ENCODE measurements around the gene DNAJC5G. TPM values are rescaled to one million over a fixed set of nuclear protein-coding genes. Genes with fewer than 3 reads are reported as not detected.
A peak's percentile ranks its signal among the peaks of the same experiment; 100 is the strongest.
"Not testable (repeated sequence)": the region's sequence is repeated elsewhere in the genome, so short reads cannot be mapped to it uniquely, and the experiment has no call there.

DNAJC5G gene
- total and polyA plus RNA-seq, 11 donors: 0.11 to 3.3 (median 1.2) TPM

GRCh38 chr2:27298391-27299080 lies 23.3 kb downstream of the DNAJC5G start:
- peaks cover 0 to 56% (median 17%) of the 10 kb centered on the region in 12 donors for H3K4me1 ChIP-seq
- H3K36me3 ChIP-seq: peaks cover 0 to 45% (median 7%) of the 10 kb centered on the region in 9 donors
- ATAC-seq (peak in 3 of 4 donors; percentile 10 to 23 (median 12)), DNase-seq (peak in 1 of 5 donors; percentile 27)
- TF ChIP-seq POLR2A (IDR thresholded peaks at IDR 0.05) (no peak), CTCF (IDR thresholded peaks at IDR 0.05) (no peak)
- WGBS, 4 donors: 62 to 78% (median 73%) methylated on average over 16 to 18 of the region's 18 CpGs
- no peaks in the 10 kb centered on the region for H3K27me3 ChIP-seq
- no peak overlapping the region for H3K4me3 ChIP-seq
- intact Hi-C loops (cut with DNase I): loop anchor here in 1 of 10 donors (5.0 kb wide), 1 partner anchor 46 kb away; no protein-coding TSS in a partner anchor
- no peaks in the 10 kb centered on the region for H3K9me3 ChIP-seq
- no peak overlapping the region for H3K27ac ChIP-seq

DNA sequence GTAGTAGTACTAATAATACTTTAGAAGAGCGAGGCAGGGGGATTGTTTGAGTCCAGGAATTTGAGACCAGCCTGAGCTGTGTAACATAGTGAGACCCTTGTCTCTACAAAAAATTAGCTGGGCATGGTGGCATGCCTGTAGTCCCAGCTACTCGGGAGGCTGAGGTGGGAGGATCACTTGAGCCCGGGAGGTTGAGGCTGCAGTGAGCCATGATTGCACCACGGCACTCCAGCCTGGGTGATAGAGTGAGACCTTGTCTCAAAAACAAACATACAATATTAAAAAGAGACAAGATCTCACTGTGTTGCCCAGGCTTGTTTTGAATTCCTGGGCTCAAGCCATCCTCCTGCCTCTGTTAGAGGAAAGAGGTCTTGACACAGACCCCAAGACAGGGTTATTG lies 25.4 kb downstream of the DNAJC5G start:
- H3K36me3 ChIP-seq: peaks cover 0 to 61% (median 10%) of the 10 kb centered on the region in 9 donors
- WGBS, 4 donors: 84 to 96% (median 91%) methylated on average over 4 of the region's 4 CpGs
- intact Hi-C loops (cut with DNase I): loop anchor here in 4 of 10 donors (5.0 to 10.0 kb wide), 3 partner anchors 38 to 203 kb away; partner anchors contain the start of gene SLC30A3 (in 2 of the 4)
- not testable (repeated sequence) for H3K9me3 ChIP-seq, DNase-seq, ATAC-seq, H3K4me3 ChIP-seq, H3K27ac ChIP-seq
- peaks cover 0 to 12% (median 0%) of the 10 kb centered on the region in 9 donors for H3K27me3 ChIP-seq
- H3K4me1 ChIP-seq: peaks cover 0 to 36% (median 7%) of the 10 kb centered on the region in 12 donors

GRCh38 chr2:27303093-27304025 lies 28.1 kb downstream of the DNAJC5G start:
- peaks cover 0 to 85% (median 12%) of the 10 kb centered on the region in 9 donors for H3K36me3 ChIP-seq
- H3K9me3 ChIP-seq: no peaks in the 10 kb centered on the region
- WGBS, 4 donors: 19 to 25% (median 21%) methylated on average over 24 to 25 of the region's 25 CpGs
- intact Hi-C loops (cut with DNase I): loop anchor here in 6 of 10 donors (1.0 to 10.0 kb wide), 7 partner anchors 23 to 206 kb away; partner anchors contain the start of gene SLC30A3 (in 2 of the 6)
- peaks cover 0 to 30% (median 14%) of the 10 kb centered on the region in 12 donors for H3K4me1 ChIP-seq
- ATAC-seq (peak; percentile 45 to 73 (median 60)), DNase-seq (peak in 3 of 5 donors; percentile 51 to 68 (median 63))
- H3K27ac ChIP-seq: peak overlapping the region in 9 of 12 donors; percentile 27 to 66 (median 43)
- peaks cover 0 to 39% (median 23%) of the 10 kb centered on the region in 9 donors for H3K27me3 ChIP-seq
- TF ChIP-seq CTCF (IDR thresholded peaks at IDR 0.05): peak; percentile 75 to 92 (median 89)
- no peak for TF ChIP-seq POLR2A (IDR thresholded peaks at IDR 0.05)
- H3K4me3 ChIP-seq: peak overlapping the region in 11 of 12 donors; percentile 4 to 52 (median 36)

GRCh38 chr2:27304488-27305240 lies 29.4 kb downstream of the DNAJC5G start:
- Histone ChIP-seq H3K4me3 (no peak overlapping the region), H3K27me3 (peaks cover 0 to 48% (median 23%) of the 10 kb centered on the region in 9 donors), H3K4me1 (peaks cover 0 to 36% (median 14%) of the 10 kb centered on the region in 12 donors), H3K27ac (no peak overlapping the region), H3K9me3 (no peaks in the 10 kb centered on the region), H3K36me3 (peaks cover 0 to 85% (median 25%) of the 10 kb centered on the region in 9 donors)
- intact Hi-C loops (cut with DNase I): loop anchor here in 4 of 10 donors (5.0 to 10.0 kb wide), 3 partner anchors 42 to 207 kb away; partner anchors contain the start of gene SLC30A3 (in 2 of the 4)
- 86 to 88% (median 86%) methylated on average over 13 of the region's 13 CpGs for WGBS, 4 donors
- DNase-seq (no peak), ATAC-seq (no peak)
- TF ChIP-seq POLR2A (IDR thresholded peaks at IDR 0.05): no peak
- no peak for TF ChIP-seq CTCF (IDR thresholded peaks at IDR 0.05)

Measured in heart left ventricle (tissue), 16 donors.